HK-2 (cell line): ENCODE data around the gene SIL1.

Source experiments
- DNase-seq: peaks from one replicate; pipeline ENCODE4 v3.0.0-alpha.2; 2018; ENCODE audit not compliant: unreplicated experiment

SIL1 gene

DNA sequence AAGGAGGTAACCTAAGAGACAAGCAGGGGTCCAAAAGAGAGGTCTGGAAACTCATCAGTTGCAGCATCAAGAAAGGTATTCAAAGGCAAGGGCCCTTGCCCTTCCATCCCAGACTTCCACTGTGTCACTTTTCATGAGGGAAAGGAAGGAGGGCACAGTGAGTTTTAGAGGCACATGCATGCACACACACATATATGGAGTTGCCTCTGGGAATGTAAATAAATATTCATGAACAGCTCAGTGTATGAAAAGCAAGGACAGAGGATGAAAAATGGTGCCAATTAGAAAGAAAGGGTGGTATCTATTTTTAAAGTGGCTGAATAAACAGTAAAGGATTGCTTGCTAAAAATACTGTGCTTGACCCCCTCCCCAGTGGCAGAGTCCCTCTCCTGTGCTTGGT is 217.7 kb downstream of the SIL1 start:
- no peak for DNase-seq

DNA sequence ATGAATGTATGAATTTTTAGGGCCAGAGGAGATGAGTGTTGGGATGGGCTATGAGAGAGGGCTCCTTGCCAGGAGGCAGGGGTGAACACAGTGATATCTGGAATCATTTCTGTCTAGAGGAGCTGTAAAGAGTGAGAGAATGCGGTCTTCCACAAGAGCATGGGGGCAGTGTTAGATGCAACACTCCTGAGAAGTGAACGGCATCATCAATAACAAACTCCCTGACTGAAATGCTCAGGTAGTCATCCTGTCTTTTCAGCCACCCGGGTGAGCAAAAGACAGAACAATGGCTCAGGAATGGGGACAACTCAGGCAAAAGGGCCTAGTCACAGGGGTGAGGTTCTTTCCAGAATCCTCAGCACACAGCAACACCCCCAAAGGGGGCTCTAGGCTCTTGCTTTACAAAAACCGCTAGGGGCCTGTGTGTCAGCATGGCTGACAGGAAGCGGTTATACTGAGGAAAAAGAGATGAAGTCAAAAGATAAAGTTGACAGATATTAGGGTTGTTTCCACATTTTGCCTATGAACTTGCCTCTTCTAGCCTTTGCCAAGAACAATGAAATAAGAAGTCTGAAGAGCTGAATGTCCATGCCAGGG is 218.4 kb downstream of the SIL1 start:
- no peak for DNase-seq

DNA sequence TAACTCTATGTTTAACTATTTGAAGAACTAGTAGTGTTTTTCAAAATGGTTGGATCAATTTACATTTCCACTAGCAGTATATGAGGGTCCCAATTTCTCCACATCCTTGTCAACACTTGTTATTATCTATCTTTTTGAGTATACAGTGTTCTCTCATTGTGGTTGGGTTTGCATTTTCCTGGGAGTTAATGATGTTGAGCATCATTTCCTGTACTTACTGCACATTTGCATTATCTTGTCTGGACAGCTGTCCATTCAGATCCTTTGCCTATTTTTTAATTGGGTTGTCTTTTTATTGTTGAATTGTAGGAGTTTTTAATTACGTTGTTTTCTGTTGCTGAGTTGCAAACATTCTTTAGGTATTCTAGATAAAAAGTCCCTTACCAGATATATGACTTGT is 219.6 kb downstream of the SIL1 start:
- DNase-seq = no peak

GRCh38 chr5:138978080-138978479 is 220.1 kb downstream of the SIL1 start:
- DNase-seq = no peak

GRCh38 chr5:138975098-138975847 is 222.9 kb downstream of the SIL1 start:
- DNase-seq = no peak

DNA sequence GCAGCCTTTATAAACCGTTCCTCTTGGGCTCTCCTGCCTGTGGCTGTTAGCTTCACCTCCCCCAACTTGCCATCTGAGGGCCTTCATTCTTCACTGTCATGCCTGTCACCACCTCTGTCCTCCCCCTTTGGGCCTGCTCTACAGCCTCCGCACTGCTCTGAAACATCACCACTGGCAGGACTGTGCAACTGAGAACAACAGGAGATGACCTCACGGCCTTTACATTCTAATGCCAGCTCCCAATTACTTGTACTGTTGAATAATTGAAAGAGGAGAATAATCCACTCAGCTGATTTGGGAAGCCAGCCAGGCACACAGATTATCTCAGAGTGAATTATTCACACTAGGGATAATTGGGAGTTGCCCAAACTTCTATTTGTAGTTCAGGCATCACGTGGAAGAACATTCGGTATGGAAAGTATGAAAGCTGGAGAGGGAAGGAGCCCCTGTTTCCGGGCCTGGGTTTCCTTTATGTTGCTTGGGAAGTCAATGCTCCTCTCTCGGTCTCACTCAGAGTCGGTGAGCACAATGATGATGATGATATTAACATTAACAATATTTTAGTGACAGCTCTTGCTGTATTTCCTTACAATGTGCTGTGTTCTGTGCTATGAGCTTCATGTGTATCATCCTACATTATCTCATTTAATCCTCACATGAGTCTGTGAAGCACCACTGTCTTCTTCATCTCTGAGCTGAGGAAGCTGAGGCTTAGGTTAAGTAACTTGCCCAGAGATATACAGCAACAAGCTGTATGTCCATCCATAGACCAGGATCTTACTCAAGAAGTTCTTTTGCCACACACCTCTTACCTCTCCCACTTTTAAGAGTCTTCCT is 223.7 kb downstream of the SIL1 start:
- DNase-seq = no peak

DNA sequence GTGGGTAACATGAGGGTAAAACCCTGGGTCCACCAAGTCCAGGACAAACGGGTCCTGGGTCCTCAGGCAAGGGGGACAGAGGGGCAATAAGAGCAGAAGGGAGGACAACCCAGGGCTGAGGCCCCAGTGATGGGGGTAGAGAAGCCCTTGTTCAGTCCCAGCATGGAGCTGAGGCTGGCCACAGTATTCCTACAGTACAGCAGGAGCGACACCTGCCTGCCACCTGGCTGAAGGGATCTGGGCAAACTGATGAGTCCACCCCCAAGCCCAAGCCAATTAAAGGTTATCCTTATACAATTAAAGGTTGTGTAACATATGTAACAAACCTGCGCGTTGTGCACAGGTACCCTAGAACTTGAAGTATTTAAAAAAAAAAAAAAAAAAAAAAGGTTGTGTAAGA is 225.3 kb downstream of the SIL1 start:
- DNase-seq = no peak

- no peak for DNase-seq
These were observed 225.9 kb downstream of the SIL1 start for GRCh38 chr5:138972230-138972629.

DNA sequence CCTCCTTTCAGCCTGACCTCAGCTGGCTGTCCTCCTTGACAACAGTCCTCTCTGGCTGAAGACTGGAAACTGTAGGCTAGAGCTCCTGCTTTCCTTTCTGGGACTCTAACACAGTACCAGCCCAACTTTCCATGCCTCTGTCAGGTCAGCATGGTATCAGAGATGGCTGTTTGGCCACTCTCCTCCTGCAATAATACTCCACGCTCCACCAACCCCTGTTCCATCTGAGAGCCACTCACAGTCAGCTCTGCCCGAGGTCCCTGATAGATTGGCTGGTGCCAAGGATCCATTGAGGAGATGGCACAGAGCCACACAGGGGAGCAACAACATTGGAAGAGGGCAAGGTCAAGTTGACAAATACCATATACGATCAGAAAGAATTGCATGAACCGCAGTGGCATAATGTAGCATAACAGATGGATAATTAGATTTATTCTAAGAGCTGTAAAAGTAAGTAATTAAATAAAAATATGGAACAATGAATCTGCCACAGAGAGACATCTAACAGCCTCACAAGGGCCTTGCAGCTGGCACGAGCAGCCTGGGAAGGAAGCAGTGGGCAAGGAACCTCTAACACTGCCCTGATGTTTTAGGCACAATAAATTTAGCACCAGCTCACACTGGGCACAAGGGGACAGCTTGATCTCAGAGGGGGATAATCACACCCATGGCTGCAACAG is 228.7 kb downstream of the SIL1 start:
- no peak for DNase-seq

- DNase-seq = no peak
These were observed 229.6 kb downstream of the SIL1 start for GRCh38 chr5:138968601-138969000.

DNA sequence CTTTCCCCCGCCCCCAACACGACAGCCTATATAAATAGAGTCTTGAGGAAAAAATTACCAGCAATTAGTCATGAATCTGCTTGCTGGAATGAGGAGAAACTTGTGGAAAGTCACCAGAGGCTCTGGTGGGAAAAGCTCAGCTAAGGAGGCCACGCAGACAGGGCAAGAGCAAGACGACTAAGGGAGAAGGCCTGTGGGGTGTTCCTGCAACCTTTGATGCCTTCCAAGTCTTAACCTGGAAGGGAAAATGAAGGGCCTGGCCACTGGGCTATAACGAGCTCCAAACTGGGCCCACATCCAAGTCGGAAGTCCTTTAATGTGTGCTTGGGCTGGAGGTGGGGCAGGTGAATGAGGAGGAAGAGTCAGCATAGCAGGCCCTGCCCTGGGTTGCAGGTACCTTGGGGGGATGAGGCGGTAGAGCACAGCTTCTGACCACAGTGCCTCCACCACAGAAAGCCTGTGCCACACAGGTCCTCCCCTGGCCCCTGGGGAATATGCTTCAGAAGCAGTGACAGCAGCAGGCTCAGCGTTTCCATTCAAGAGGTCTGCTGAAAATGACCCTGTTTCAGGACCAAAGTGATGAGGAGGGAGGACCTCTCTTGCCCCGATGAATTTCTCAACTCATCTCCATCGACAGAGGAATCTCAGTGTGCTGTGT is 230.2 kb downstream of the SIL1 start:
- no peak for DNase-seq

DNA sequence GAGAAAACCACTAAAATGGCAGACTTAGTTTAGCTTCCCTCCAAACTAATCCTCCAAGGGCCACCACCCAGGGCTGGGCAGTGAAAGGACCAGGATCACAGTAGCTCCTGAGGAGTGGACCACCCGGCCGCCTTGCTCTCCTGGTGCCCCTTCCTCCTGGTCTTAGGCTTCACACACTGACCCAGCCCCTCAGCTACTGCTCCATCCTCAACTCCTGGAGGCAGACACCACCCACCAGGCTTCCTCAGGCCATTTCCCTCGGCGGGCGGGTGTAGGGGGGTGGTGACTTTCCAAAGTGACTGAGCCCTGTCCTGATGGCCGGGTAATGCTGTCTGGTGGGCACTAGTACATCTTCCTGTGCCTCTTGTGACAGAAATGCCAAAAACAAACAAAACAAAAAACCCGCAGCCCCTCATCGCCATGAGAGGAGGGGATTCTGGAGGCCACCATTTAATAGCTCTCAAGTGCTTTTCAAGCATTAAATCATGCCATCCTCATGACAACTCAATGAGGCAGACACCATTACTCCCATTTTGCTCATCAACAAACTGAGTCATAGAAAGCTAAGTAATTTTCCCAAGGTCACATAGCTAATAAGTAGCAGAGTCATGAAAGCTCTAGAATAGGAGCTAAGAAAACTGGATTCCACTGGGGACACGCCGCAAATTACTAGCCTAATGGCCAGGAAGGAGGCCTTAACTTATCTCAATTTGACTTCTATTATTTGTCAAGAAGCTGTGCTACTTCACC is 231.8 kb downstream of the SIL1 start:
- DNase-seq = no peak

- no peak for DNase-seq
These were observed 232.5 kb downstream of the SIL1 start for GRCh38 chr5:138965626-138966025.

DNA sequence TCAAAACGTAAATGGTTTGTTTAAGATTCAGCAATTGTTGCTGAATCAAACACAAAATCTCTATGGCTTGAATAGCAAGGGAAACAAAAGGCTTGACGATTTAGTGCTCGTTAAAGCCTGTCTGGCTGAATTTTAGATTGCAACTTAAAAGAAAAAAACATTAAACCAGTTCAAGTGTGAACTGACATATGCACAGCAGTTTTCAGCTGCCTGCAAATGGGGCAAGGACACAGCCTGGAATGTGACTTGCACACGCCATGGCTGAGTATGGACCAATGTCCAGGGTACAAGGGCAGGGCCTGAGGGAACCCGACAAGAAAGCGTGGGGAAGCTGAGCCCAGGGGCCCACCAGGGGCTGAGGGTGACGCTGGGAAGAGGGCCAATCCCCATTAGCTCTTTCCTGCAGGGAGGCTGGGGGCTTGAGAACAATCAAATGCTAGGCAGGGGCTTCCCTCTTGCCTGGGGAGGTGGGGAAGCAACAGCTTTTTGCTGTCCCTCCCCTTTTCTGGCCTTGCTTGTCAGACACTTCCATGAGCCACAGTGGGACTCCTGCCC is 233.4 kb downstream of the SIL1 start:
- no peak for DNase-seq

GRCh38 chr5:138963763-138964371 is 234.3 kb downstream of the SIL1 start:
- no peak for DNase-seq

DNA sequence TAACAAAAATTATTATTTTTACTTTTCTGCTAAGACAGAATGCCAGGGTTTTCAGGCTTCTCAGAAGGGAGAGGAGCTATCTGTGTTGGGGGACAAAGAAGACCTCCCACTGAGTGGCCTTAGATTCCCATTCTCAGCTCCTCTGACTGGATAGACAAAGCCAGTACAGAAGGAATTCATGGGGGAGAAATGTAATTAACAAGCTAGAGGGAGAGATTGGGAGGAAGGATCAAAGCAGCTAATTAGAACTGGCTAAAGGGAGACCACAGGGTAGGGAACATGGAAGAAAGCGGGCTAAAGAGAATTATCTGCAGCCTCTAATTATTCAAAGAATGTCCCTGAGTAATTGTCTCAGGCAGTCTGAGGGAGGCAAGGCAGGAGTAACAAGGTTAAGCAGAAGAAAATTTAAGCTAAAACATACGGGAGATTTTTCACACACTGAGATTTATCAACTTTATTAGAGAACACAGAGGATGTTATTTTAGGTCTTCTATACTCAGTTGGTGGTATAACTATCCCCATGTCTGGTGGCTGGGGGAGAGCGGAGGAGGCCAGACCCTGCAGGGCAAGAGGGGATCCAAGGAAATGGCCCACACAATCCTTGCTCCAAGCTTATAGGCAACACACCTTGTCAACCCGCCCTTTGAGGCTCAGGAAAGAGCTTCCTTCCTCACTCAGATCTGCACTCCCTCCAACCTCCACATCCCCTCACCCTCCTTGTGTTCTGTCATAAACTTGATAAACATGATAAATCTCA is 235.4 kb downstream of the SIL1 start:
- DNase-seq = no peak

DNA sequence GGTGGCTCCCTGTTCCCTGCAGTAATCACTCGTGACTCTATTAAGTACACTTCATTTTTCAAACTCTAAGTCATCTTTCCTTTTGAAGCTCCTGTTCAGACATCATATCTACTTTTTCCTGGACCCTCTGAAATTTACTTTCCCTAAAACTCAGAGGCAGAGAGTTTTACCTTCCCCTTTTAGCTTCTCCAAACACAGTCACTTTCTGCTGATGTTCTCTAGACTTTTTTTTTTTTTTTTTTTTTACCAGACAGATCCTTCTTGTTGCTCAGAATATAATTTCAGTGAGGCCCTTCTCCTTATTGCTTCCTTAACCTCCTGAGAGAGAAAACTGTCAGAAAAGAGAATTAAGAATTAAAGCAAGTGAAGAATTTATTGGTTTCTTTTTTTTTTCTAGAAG is 236.4 kb downstream of the SIL1 start:
- no peak for DNase-seq

GRCh38 chr5:138961221-138961620 is 236.9 kb downstream of the SIL1 start:
- no peak for DNase-seq

DNA sequence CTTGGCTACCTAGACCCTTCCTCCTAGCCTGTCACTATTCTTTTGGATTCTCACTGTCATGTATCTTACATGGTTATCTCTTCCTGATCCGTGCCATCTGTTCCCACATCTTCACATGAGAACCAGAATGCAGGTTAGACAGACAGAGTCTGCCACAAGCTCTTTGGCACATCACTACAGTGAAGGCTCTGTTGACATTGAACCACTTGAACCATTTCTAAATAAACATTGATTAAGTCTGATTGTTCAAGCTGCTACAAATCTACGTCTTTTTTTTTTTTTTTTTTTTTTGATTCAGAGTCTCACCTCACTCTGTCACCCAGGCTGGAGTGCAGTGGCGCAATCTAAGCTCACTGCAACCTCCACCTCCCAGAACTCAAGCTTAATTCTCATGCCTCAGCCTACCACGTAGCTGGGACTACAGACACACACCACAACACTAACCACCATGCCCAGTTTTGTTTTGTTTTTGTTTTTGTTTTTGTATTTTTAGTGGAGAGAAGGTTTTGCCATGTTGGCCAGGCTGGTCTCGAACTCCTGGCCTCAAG is 237.9 kb downstream of the SIL1 start:
- no peak for DNase-seq
